Measurements from ENCODE around the gene ACTR2. TPM values are rescaled to one million over a fixed set of nuclear protein-coding genes. Genes with fewer than 3 reads are reported as not detected.
"Not testable (repeated sequence)": the region's sequence is repeated elsewhere in the genome, so short reads cannot be mapped to it uniquely, and the experiment has no call there.

ACTR2 gene
- total RNA-seq, 1 donor from 2014 or later = 236 TPM

GRCh38 chr2:65313954-65314256 is 86.3 kb downstream of the ACTR2 start:
- intact Hi-C loops (cut with DNase I) = no loop called here
- no peak overlapping the region for H3K27ac ChIP-seq
- H3K36me3 ChIP-seq = peaks cover 47% of the 10 kb centered on the region
- H3K27me3 ChIP-seq = no peaks in the 10 kb centered on the region
- ATAC-seq (no peak), DNase-seq (no peak)
- peaks cover 11% of the 10 kb centered on the region for H3K4me1 ChIP-seq
- no peaks in the 10 kb centered on the region for H3K9me3 ChIP-seq
- no peak overlapping the region for H3K4me3 ChIP-seq
- TF ChIP-seq CTCF (IDR thresholded peaks at IDR 0.05) = no peak

DNA sequence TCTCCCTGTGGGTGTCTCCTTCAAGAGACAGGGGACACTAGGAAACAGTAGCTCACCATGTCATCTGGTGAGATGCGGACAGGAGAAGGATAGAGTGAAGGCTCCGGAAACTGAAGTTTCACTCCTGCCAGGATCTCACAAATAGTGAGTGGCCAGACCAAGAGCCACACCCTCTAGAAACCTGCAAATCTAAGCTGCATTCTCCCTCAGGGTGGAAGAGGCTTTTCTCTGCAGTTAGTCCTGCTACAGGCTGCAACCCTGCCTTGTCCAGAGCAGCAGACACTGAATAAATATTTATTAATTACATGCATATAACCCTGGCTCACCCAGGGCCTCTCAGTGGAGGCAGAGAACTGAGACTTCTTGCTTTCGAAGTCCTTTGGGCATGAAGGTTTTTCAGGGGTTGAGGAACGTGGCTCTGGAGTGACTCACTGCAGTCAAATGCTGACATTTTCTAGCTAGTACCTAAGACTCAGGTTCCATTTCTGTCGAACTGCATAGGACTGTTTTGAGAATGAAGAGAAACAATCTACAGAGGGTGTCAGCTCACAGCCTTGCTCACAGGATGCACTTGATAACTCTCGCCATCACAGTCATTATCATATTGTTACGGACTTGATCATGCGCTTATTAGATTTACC is 87.3 kb downstream of the ACTR2 start:
- H3K9me3 ChIP-seq = no peaks in the 10 kb centered on the region
- no peak overlapping the region for H3K27ac ChIP-seq
- peaks cover 6% of the 10 kb centered on the region for H3K4me1 ChIP-seq
- H3K36me3 ChIP-seq = peaks cover 47% of the 10 kb centered on the region
- no peak for ATAC-seq
- H3K27me3 ChIP-seq = no peaks in the 10 kb centered on the region
- no peak for DNase-seq
- no peak for TF ChIP-seq CTCF (IDR thresholded peaks at IDR 0.05)
- intact Hi-C loops (cut with DNase I) = no loop called here
- no peak overlapping the region for H3K4me3 ChIP-seq

GRCh38 chr2:65316072-65316471 is 88.4 kb downstream of the ACTR2 start:
- Histone ChIP-seq H3K27ac (peak overlapping the region; percentile 20), H3K9me3 (no peaks in the 10 kb centered on the region), H3K4me3 (no peak overlapping the region), H3K36me3 (peaks cover 47% of the 10 kb centered on the region), H3K27me3 (no peaks in the 10 kb centered on the region), H3K4me1 (no peaks in the 10 kb centered on the region)
- no peak for DNase-seq
- intact Hi-C loops (cut with DNase I) = no loop called here
- ATAC-seq = peak; percentile 68
- no peak for TF ChIP-seq CTCF (IDR thresholded peaks at IDR 0.05)

GRCh38 chr2:65317351-65317750 is 89.7 kb downstream of the ACTR2 start:
- H3K27me3 ChIP-seq; ATAC-seq; H3K27ac ChIP-seq; intact Hi-C loops (cut with DNase I); DNase-seq; H3K4me1 ChIP-seq; H3K4me3 ChIP-seq; H3K9me3 ChIP-seq: not testable (repeated sequence)
- H3K36me3 ChIP-seq = peaks cover 37% of the 10 kb centered on the region

- TF ChIP-seq CTCF (IDR thresholded peaks at IDR 0.05) = no peak
- intact Hi-C loops (cut with DNase I) = no loop called here
Observed at GRCh38 chr2:65317841-65318240, 90.2 kb downstream of the ACTR2 start.

DNA sequence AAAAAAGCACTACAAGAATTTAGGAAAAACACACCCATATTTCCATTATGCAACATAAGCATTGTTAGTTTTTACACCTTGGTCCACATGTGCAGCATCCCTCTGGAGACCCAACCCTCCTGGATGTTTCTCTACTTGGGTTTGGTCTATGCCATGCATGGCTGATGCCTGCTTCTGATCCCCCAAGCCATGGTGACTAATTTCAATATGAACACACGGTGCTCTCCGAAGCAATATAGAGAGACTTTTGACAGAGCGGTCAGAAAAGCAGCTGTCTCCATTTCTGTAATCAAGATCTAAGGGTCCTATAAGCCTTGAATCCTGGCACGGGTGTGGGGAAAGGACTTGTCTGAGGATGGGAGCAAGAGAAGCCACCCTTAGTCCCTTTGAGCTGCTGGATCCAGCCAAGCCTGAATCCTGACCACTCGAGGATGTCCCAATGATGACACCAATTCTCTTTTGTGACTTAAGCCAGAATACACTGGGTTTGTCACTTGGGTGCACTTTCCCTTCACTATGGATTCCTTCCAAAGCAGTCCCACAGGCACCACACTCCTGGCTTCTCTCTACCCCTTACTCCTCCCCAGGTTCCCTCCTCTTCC is 91.5 kb downstream of the ACTR2 start:
- H3K9me3 ChIP-seq = no peaks in the 10 kb centered on the region
- ATAC-seq (no peak), DNase-seq (no peak)
- intact Hi-C loops (cut with DNase I) = no loop called here
- peaks cover 19% of the 10 kb centered on the region for H3K36me3 ChIP-seq
- H3K4me1 ChIP-seq = no peaks in the 10 kb centered on the region
- no peak overlapping the region for H3K27ac ChIP-seq
- no peak overlapping the region for H3K4me3 ChIP-seq
- TF ChIP-seq CTCF (IDR thresholded peaks at IDR 0.05) = no peak
- no peaks in the 10 kb centered on the region for H3K27me3 ChIP-seq

More at GRCh38 chr2:65317841-65318240, 90.2 kb downstream of the ACTR2 start:
- DNase-seq (no peak), ATAC-seq (no peak)
- Histone ChIP-seq H3K27ac (no peak overlapping the region), H3K4me3 (no peak overlapping the region), H3K36me3 (peaks cover 32% of the 10 kb centered on the region), H3K27me3 (no peaks in the 10 kb centered on the region), H3K4me1 (no peaks in the 10 kb centered on the region), H3K9me3 (no peaks in the 10 kb centered on the region)
